T-helper 2 cell treated with Interferon-gamma antibody and Interleukin-4, amounts not matched to agents 5 μg/mL and 100 μg/mL, for 36 hours (primary cell): ENCODE data around the gene SEMA4D.
"Not testable (repeated sequence)": the region's sequence is repeated elsewhere in the genome, so short reads cannot be mapped to it uniquely, and the experiment has no call there.

Experiments
- DNase-seq: peaks from one replicate; pipeline ENCODE4 v3.0.0; 2021; ENCODE audit warnings: low spot score
- H3K27ac Mint-ChIP-seq: one replicate; pipeline ENCODE4 v1.8.0; 2021; ENCODE audit warnings: mild to moderate bottlenecking, mixed read lengths
- H3K27me3 Mint-ChIP-seq: one replicate; pipeline ENCODE4 v1.8.0; 2021; ENCODE audit warnings: low read depth, mixed read lengths
- H3K36me3 Mint-ChIP-seq: one replicate; pipeline ENCODE4 v1.8.0; 2021; ENCODE audit warnings: low read depth, mixed read lengths
- H3K4me1 Mint-ChIP-seq: one replicate; pipeline ENCODE4 v1.8.0; 2021; ENCODE audit warnings: low read depth, mixed read lengths
- H3K4me3 Mint-ChIP-seq: one replicate; pipeline ENCODE4 v1.8.0; 2022; ENCODE audit warnings: mild to moderate bottlenecking, moderate library complexity, mixed read lengths
- H3K9me3 Mint-ChIP-seq: one replicate; pipeline ENCODE4 v1.8.0; 2021; ENCODE audit warnings: mixed read lengths

SEMA4D gene

GRCh38 chr9:89478821-89479668 is 18.9 kb downstream of the SEMA4D start:
- Mint-ChIP-seq H3K4me3 (peak overlapping the region; percentile 87), H3K27me3 (no peaks in the 10 kb centered on the region), H3K27ac (peak overlapping the region; percentile 94), H3K4me1 (peaks cover 84% of the 10 kb centered on the region), H3K9me3 (peaks cover 13% of the 10 kb centered on the region), H3K36me3 (peaks cover 82% of the 10 kb centered on the region)
- DNase-seq, result peak; percentile 46

GRCh38 chr9:89477811-89478630 is 19.9 kb downstream of the SEMA4D start:
- Mint-ChIP-seq H3K27ac (peak overlapping the region; percentile 94), H3K36me3 (peaks cover 88% of the 10 kb centered on the region), H3K27me3 (no peaks in the 10 kb centered on the region), H3K4me3 (peak overlapping the region; percentile 87), H3K4me1 (peaks cover 83% of the 10 kb centered on the region), H3K9me3 (peaks cover 13% of the 10 kb centered on the region)
- peak; percentile 79 for DNase-seq

GRCh38 chr9:89477384-89477783 is 20.5 kb downstream of the SEMA4D start:
- peak; percentile 51 for DNase-seq
- H3K27ac Mint-ChIP-seq, result peak overlapping the region; percentile 94
- H3K27me3 Mint-ChIP-seq, result no peaks in the 10 kb centered on the region
- peaks cover 88% of the 10 kb centered on the region for H3K36me3 Mint-ChIP-seq
- peaks cover 13% of the 10 kb centered on the region for H3K9me3 Mint-ChIP-seq
- peaks cover 82% of the 10 kb centered on the region for H3K4me1 Mint-ChIP-seq
- peak overlapping the region; percentile 87 for H3K4me3 Mint-ChIP-seq

- H3K9me3 Mint-ChIP-seq, result peaks cover 13% of the 10 kb centered on the region
- peak overlapping the region; percentile 94 for H3K27ac Mint-ChIP-seq
- H3K4me1 Mint-ChIP-seq, result peaks cover 80% of the 10 kb centered on the region
- peak overlapping the region; percentile 87 for H3K4me3 Mint-ChIP-seq
- peaks cover 87% of the 10 kb centered on the region for H3K36me3 Mint-ChIP-seq
- no peaks in the 10 kb centered on the region for H3K27me3 Mint-ChIP-seq
- no peak for DNase-seq
Measured at GRCh38 chr9:89476546-89476945, 21.4 kb downstream of the SEMA4D start.

- H3K27me3 Mint-ChIP-seq, result no peaks in the 10 kb centered on the region
- H3K27ac Mint-ChIP-seq, result peak overlapping the region; percentile 94
- peak overlapping the region; percentile 87 for H3K4me3 Mint-ChIP-seq
- H3K36me3 Mint-ChIP-seq, result peaks cover 85% of the 10 kb centered on the region
- peaks cover 78% of the 10 kb centered on the region for H3K4me1 Mint-ChIP-seq
- peaks cover 13% of the 10 kb centered on the region for H3K9me3 Mint-ChIP-seq
- no peak for DNase-seq
Measured at GRCh38 chr9:89475891-89476440, 21.9 kb downstream of the SEMA4D start.

GRCh38 chr9:89474939-89475338 is 23.0 kb downstream of the SEMA4D start:
- no peaks in the 10 kb centered on the region for H3K27me3 Mint-ChIP-seq
- peaks cover 91% of the 10 kb centered on the region for H3K36me3 Mint-ChIP-seq
- no peak overlapping the region for H3K27ac Mint-ChIP-seq
- H3K9me3 Mint-ChIP-seq, result peaks cover 13% of the 10 kb centered on the region
- no peak for DNase-seq
- peak overlapping the region; percentile 87 for H3K4me3 Mint-ChIP-seq
- peaks cover 85% of the 10 kb centered on the region for H3K4me1 Mint-ChIP-seq

GRCh38 chr9:89473762-89474469 is 24.0 kb downstream of the SEMA4D start:
- H3K4me1 Mint-ChIP-seq, result peaks cover 85% of the 10 kb centered on the region
- H3K27me3 Mint-ChIP-seq, result no peaks in the 10 kb centered on the region
- H3K4me3 Mint-ChIP-seq, result peak overlapping the region; percentile 67
- peak overlapping the region; percentile 85 for H3K27ac Mint-ChIP-seq
- peaks cover 91% of the 10 kb centered on the region for H3K36me3 Mint-ChIP-seq
- DNase-seq, result no peak
- H3K9me3 Mint-ChIP-seq, result peaks cover 3% of the 10 kb centered on the region

- H3K27ac Mint-ChIP-seq, result peak overlapping the region; percentile 85
- DNase-seq, H3K9me3 Mint-ChIP-seq, H3K27me3 Mint-ChIP-seq: not testable (repeated sequence)
- peaks cover 81% of the 10 kb centered on the region for H3K4me1 Mint-ChIP-seq
- peaks cover 85% of the 10 kb centered on the region for H3K36me3 Mint-ChIP-seq
- peak overlapping the region; percentile 73 for H3K4me3 Mint-ChIP-seq
Measured at GRCh38 chr9:89471796-89472320, 26.1 kb downstream of the SEMA4D start.

- H3K4me1 Mint-ChIP-seq, result peaks cover 81% of the 10 kb centered on the region
- no peaks in the 10 kb centered on the region for H3K9me3 Mint-ChIP-seq
- no peaks in the 10 kb centered on the region for H3K27me3 Mint-ChIP-seq
- H3K36me3 Mint-ChIP-seq, result peaks cover 85% of the 10 kb centered on the region
- peak overlapping the region; percentile 63 for H3K27ac Mint-ChIP-seq
- H3K4me3 Mint-ChIP-seq, result peak overlapping the region; percentile 74
- DNase-seq, result no peak
Measured at GRCh38 chr9:89471390-89471789, 26.5 kb downstream of the SEMA4D start.

GRCh38 chr9:89470224-89470839 is 27.6 kb downstream of the SEMA4D start:
- Mint-ChIP-seq H3K27me3 (no peaks in the 10 kb centered on the region), H3K4me3 (peak overlapping the region; percentile 74)

GRCh38 chr9:89469003-89469402 is 28.9 kb downstream of the SEMA4D start:
- Mint-ChIP-seq H3K4me3 (peak overlapping the region; percentile 74), H3K27me3 (no peaks in the 10 kb centered on the region), H3K36me3 (peaks cover 84% of the 10 kb centered on the region), H3K9me3 (no peaks in the 10 kb centered on the region), H3K4me1 (peaks cover 86% of the 10 kb centered on the region), H3K27ac (peak overlapping the region; percentile 92)
- no peak for DNase-seq

More at GRCh38 chr9:89470224-89470839, 27.6 kb downstream of the SEMA4D start:
- no peak for DNase-seq
- peaks cover 81% of the 10 kb centered on the region for H3K4me1 Mint-ChIP-seq
- no peaks in the 10 kb centered on the region for H3K9me3 Mint-ChIP-seq
- peak overlapping the region; percentile 92 for H3K27ac Mint-ChIP-seq
- H3K36me3 Mint-ChIP-seq, result peaks cover 85% of the 10 kb centered on the region

- H3K27me3 Mint-ChIP-seq, result no peaks in the 10 kb centered on the region
- DNase-seq, result no peak
- peaks cover 82% of the 10 kb centered on the region for H3K36me3 Mint-ChIP-seq
- no peaks in the 10 kb centered on the region for H3K9me3 Mint-ChIP-seq
- H3K4me1 Mint-ChIP-seq, result peaks cover 85% of the 10 kb centered on the region
- peak overlapping the region; percentile 74 for H3K4me3 Mint-ChIP-seq
- H3K27ac Mint-ChIP-seq, result peak overlapping the region; percentile 92
Measured at GRCh38 chr9:89468281-89468960, 29.5 kb downstream of the SEMA4D start.
